Measurements from ENCODE around the gene SUPT5H.

SUPT5H gene

DNA sequence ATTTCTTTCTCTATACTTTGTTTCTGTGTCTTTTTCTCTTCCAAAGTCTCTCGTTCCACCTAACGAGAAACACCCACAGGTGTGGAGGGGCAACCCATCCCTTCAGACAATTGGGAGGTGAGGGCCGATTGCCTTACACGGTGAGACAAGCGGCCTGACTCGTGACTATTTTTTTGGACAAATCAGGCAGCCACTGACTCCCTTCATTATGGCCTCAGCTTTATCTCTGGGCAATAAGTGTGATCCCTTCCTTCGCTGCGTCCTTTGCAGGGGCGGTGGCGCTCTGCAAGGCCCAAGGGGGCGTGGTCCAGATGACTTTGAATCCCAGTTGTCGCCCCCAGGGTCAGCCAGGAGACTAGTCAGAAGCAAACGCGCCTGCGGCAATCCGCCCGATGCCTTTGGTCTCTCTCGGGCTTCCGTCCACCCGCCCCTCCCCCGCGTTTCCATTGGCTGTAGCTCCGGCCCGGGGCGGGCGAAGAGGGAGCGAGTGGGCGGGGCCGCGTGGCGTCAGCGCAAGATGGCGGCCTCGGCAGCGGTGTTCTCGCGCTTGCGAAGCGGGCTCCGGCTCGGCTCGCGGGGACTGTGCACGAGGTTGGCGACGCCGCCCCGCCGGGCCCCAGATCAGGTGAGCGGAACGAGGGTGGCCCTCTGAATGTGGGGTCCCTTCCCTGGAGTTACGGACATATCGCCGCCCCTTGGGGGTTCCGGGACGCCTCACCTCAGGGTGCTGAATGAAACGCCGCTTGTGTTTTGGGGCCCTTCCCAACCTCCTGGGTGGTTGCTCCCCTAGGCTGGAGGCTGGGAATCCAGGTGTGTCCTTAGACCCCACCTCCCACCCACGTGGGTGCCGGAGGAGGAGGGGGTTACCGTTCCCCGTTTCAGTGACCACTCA is 35.2 kb downstream of the SUPT5H start, which contains the start of gene TIMM50:
Gene TIMM50 (plus strand): TSS at position 502 of the 892 bp plus-strand sequence. CDS start 16 bp downstream, at position 518.
- no peak for TF ChIP-seq CTCF (IDR thresholded peaks at IDR 0.05; ENCODE audit: insufficient read depth, low read length, missing control alignments)
- CTCF ChIA-PET: interaction anchor here (0.8 to 2.7 kb wide), 4 partner anchors 17 to 52 kb away, joined by 3 to 11 read pairs (median 5); partner anchors contain the start of gene EID2B
- H3K4me3 ChIP-seq (ENCODE audit: low read depth, low read length): peak within 1 kb of the TSS; percentile 99
- DNase-seq (ENCODE audit: low read depth, low spot score): peak; percentile 34
- POLR2A ChIA-PET: interaction anchor here (0.6 to 1.7 kb wide), 9 partner anchors 9 to 77 kb away, joined by 3 to 7 read pairs (median 4); partner anchors contain the start of genes RPS16 and SUPT5H

GRCh38 chr19:39481229-39481545 is 35.8 kb downstream of the SUPT5H start:
- DNase-seq (ENCODE audit: low read depth, low spot score): no peak
- ChIA-PET CTCF (interaction anchor here (1.4 to 2.7 kb wide), 3 partner anchors 17 to 52 kb away, joined by 5 to 11 read pairs (median 5); partner anchors contain the start of gene EID2B), POLR2A (interaction anchor here (0.6 to 1.7 kb wide), 6 partner anchors 8 to 53 kb away, joined by 3 to 7 read pairs (median 4); partner anchors contain the start of gene SUPT5H)

DNA sequence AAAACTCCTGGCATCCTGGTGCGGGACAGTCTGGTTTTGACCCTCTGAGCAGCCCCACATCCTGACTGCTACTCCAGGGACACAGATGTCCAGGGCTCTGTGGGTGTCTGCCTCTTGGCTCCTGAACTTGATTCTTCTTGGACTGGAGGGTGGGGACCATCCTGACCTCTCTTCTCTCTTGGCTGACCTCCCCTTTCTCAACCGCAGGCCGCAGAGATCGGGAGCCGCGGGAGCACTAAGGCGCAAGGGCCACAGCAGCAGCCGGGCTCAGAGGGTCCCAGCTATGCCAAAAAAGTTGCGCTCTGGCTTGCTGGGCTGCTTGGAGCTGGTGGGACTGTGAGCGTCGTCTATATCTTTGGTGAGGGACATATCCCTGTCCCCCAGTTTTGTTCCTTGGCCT is 36.3 kb downstream of the SUPT5H start:
- peak overlapping the region; percentile 99 for H3K4me3 ChIP-seq (ENCODE audit: low read depth, low read length)
- ChIA-PET CTCF (interaction anchor here (1.4 to 2.7 kb wide), 3 partner anchors 16 to 51 kb away, joined by 5 to 11 read pairs (median 5); partner anchors contain the start of gene EID2B), POLR2A (interaction anchor here (1.7 kb wide), 1 partner anchor 36 kb away, joined by 7 read pairs; the partner anchor contains the start of gene SUPT5H)
- TF ChIP-seq CTCF (IDR thresholded peaks at IDR 0.05; ENCODE audit: insufficient read depth, low read length, missing control alignments): no peak
- no peak for DNase-seq (ENCODE audit: low read depth, low spot score)

More at GRCh38 chr19:39481229-39481545, 35.8 kb downstream of the SUPT5H start:
- TF ChIP-seq CTCF (IDR thresholded peaks at IDR 0.05; ENCODE audit: insufficient read depth, low read length, missing control alignments): no peak
- peak overlapping the region; percentile 99 for H3K4me3 ChIP-seq (ENCODE audit: low read depth, low read length)

GRCh38 chr19:39483141-39483540 is 37.8 kb downstream of the SUPT5H start:
- CTCF ChIA-PET: interaction anchor here (1.2 to 1.4 kb wide), 2 partner anchors 9 to 20 kb away, joined by 4 to 5 read pairs; no protein-coding TSS in a partner anchor
- no peak for DNase-seq (ENCODE audit: low read depth, low spot score)
- no peak overlapping the region for H3K4me3 ChIP-seq (ENCODE audit: low read depth, low read length)
- no peak for TF ChIP-seq CTCF (IDR thresholded peaks at IDR 0.05; ENCODE audit: insufficient read depth, low read length, missing control alignments)
- POLR2A ChIA-PET: no interaction called here

DNA sequence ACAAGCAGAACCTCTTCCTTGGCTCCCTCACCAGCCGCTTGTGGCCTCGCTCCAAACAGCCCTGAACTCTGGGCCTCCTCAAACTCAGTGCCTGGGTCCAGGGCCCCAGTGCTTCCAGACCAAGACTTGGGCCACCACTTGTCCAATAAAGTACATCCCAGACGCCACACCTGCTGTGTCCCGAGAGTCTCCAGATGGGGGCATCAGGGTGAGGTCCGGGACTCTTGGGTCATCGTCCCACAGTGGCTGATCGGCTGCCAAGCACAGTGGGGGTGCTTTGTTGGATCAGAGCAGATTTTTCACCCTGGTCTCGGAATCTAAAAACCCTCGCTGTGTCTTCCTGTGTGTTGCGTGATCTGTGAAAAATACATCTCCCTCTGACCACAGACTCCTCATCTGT is 44.4 kb downstream of the SUPT5H start:
- no peak for TF ChIP-seq CTCF (IDR thresholded peaks at IDR 0.05; ENCODE audit: insufficient read depth, low read length, missing control alignments)
- no peak for DNase-seq (ENCODE audit: low read depth, low spot score)
- POLR2A ChIA-PET: interaction anchor here (1.0 kb wide), 1 partner anchor 9 kb away, joined by 6 read pairs; the partner anchor contains the start of gene TIMM50
- CTCF ChIA-PET: interaction anchor here (0.9 to 1.7 kb wide), 5 partner anchors 8 to 43 kb away, joined by 3 to 5 read pairs (median 3); partner anchors contain the start of genes DLL3 and EID2B
- H3K4me3 ChIP-seq (ENCODE audit: low read depth, low read length): no peak overlapping the region

- ChIA-PET POLR2A (no interaction called here), CTCF (interaction anchor here (0.7 to 0.9 kb wide), 2 partner anchors 10 to 11 kb away, joined by 3 read pairs; no protein-coding TSS in a partner anchor)
- no peak for TF ChIP-seq CTCF (IDR thresholded peaks at IDR 0.05; ENCODE audit: insufficient read depth, low read length, missing control alignments)
- DNase-seq (ENCODE audit: low read depth, low spot score): no peak
- H3K4me3 ChIP-seq (ENCODE audit: low read depth, low read length): no peak overlapping the region
Measured at GRCh38 chr19:39492225-39492624, 46.8 kb downstream of the SUPT5H start.

Measured in AG04449 (cell line).